NT2/D1 (cell line): ENCODE measurements around the gene R3HCC1L.

Experiments
- YY1 ChIP-seq: IDR thresholded peaks from 2 replicates; pipeline ENCODE4 v1.6.1; 2011; ENCODE audit not compliant: insufficient read length, insufficient read depth
- ZNF274 ChIP-seq: IDR thresholded peaks from 2 replicates; pipeline ENCODE4 v1.6.1; 2011; ENCODE audit warnings: mild to moderate bottlenecking, low read depth, low read length

GRCh38 chr10:98259606-98260315 lies 125.3 kb downstream of the R3HCC1L start:
- no peak for TF ChIP-seq ZNF274
- TF ChIP-seq YY1: no peak
